T-helper 22 cell (primary cell): ENCODE measurements around the gene TCF4.
A peak's percentile ranks its signal among the peaks of the same experiment; 100 is the strongest.

Source experiments
- DNase-seq: peaks from one replicate; pipeline ENCODE4 v3.0.0-alpha.2; 2020; ENCODE audit warnings: low read depth

Gene TCF4

GRCh38 chr18:55439056-55439455, 148.9 kb downstream of the TCF4 start:
- no peak for DNase-seq

DNA sequence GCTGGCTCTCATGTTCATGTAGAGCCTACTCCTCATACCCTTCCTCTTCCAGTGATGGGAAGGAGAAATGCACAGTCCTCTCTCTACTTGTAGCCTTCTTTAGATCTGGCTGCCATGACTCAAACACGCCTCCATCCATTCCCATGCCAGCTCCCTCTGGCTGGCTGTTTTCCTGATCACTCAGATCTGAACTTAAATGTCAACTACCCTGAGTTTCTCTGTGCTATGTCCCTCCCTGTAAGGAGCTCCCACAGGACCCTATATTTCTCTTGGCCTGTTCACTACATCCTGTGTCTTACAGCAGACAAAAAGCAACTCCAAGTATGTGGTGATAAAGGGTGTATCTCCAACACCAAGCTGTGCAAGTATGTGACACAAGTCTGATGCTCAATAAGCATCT, 152.4 kb downstream of the TCF4 start:
- DNase-seq: no peak

DNA sequence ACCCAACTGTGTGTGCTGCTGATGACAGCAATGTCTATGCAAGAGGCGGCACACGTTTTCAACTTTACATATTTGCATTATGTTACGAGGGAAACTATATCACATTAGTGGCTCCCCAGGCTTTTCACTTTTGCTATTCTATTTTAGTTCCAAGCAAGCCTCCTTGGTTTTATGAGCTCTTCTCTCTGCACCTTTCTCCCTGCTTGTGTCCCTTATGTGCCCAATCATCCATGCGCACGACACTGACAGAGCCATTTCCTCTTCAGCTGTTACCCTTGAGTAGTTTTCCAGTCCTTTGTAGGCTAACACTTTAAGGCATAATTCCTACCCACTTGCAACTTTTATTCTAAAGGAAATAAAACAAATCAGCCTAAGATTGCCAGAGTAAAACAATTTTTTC, 154.3 kb downstream of the TCF4 start:
- no peak for DNase-seq

DNA sequence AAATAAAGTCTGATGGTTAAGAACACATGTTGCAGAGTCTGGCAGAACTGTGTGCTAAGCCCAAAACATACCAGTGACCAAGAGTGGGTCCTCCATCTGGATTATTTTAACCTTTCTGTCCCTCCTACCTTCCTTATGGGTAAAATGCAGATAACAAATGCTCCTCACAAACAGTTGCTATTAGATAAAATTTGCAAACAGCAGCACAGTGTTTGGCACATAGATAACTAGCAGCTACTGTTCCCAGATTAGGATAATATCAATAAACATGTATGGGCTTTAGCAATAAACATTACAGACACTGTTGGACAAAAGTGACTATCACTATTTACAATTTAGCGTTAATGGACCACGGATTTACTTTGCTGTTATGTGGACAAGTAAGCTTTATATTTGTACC, 154.9 kb downstream of the TCF4 start:
- DNase-seq: no peak

GRCh38 chr18:55432307-55433040, 155.5 kb downstream of the TCF4 start:
- no peak for DNase-seq

- DNase-seq: no peak
Observed at GRCh38 chr18:55430026-55430425, 158.0 kb downstream of the TCF4 start.

GRCh38 chr18:55427951-55428350, 160.0 kb downstream of the TCF4 start:
- DNase-seq: no peak

GRCh38 chr18:55425698-55426097, 162.3 kb downstream of the TCF4 start:
- no peak for DNase-seq

DNA sequence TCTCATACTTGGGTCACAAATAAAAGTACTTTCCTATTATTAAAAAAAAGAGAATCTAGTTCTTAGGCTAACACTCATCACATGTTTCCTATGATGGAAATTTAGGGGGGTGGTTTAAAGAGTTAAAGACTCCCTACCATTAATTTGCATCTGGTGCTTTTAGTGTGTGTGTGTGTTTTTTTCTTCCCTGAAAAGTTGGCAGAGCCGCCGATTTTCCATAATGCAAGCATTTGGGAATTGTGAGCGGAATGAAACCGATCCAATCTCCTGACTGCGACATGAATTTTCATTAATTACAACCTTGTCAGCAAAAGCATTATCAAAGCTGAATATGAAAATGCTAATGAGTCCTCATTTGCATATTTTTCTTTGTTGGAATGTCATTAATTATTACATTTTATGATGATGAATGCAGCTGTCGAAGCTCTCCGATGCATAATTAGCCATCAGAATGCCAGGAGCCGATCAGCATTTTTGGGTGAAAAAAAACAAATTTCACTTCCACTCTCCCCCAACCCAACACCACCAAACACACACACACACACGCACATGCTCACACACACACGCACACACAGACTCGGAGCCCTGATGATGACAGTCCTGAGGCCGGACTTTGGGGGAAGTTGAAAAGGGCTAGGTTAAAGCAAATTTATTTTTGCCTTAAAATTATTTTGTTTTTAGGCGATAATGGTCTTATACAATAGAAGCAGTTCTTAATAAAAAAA, 165.4 kb downstream of the TCF4 start:
- no peak for DNase-seq

DNA sequence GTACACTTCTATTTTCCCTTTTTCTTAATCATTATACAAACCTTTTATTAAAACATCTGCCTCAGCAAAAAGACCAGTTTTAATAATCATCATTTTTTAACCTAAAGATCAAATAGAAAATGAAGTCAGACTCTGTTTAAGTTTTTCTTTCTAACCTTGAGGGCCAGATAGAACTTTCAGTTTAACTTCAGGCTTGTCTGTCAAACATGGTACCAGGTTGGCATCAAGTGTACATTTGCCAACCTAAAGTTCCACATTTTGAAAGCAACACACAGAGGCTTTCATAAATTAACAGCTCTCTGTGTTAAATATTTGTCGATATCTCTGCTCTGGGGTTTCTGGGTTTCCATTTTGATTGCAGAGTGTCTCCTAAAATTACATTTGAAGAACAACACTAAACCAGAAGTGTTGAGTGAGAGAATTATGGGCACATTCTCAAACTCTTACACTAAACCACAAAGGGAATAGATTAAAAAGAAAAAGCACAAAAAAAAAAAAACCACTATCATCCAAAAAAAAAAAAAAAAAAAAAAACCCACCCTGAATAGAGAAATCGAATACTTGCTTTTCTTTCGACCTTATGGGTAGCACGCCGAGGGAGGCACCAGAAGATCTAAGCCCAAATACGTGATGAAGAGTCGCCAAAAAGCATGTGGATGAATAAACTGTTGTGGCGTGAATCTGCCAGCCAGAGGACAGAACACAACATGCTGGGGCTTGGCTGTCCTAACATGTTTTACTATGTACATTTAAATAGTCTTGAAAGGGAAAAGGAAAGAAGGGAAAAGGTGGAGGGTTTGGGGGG, 166.2 kb downstream of the TCF4 start:
- DNase-seq: no peak

DNA sequence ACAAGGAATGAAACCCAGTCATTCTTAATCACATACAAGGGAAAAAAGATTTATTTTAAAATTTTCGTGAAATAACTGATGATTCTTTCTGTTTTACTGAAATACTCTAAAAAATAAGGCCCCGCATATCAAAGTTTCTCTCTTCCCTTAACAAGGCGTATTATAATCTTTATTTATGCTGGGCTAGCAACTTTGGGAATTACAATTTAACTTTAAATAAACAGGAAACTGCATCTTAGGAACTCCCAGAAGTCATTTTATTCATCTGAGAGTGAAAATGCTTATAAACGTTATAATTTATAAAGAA, 166.7 kb downstream of the TCF4 start:
- no peak for DNase-seq

DNA sequence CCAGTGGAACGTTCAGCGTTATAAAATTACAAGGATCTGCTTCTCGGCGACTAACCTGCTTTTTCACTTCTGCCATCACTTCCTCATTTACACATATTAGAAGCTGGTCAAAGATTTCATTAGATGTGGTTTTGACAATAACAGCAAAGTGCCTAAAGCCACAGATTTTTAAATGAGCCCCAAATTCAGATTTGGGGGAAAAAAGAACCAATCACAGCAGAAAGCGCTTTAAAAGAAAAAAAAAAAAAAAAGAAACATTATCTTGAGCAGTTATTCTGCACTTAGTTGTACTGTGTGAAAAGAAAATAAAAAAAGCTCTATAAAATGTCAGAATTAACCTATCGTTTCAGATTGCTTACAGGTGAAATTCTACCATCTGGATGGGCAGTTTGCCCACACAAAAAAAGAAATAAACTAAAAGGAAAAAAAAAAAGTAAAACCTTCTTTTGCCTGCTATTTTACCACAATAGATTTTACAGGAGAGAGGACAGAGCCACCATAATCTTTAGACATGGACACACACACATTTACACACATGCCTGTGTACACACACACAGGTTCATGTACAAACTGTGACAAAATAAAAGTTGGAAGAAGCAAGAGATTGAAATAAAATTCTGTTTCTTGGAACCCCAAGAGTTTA, 167.2 kb downstream of the TCF4 start:
- no peak for DNase-seq

GRCh38 chr18:55419947-55420664, 167.9 kb downstream of the TCF4 start:
- no peak for DNase-seq

DNA sequence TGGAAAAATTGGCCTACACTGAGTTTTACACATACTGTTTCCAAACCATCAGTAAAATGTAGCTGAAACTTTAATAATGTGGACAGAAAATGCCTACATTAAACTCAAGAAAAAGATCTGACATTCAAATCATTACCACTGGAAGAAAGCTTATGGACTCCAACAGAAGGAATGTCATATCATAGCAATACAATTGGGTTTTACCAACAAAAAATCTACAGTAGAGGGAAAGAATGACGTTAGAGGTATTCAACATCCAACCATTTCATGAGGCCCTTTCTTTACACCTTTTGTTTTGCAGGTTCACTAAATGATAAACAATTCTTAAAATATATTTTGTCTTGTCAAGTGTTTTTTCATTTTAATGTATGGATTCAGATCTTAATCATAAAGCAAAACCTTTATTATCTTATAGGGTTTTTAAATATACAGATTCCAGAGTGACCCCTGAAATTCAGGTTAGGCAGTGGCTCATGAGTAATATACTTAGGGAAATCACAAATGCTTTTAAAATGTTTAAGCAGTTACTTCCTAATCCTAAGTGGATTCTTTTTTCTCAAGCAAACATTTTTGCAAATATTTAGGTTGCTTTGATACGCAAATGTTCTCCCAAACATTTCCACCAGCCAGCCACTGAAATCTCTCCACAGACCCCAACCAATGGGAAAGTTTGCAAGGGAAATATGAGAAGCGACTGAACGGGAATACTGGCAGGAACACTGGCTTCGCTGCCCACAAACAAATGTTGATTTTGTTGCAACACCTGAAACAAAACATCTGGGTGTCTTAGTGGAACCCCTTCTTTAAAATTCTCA, 168.7 kb downstream of the TCF4 start:
- no peak for DNase-seq

DNA sequence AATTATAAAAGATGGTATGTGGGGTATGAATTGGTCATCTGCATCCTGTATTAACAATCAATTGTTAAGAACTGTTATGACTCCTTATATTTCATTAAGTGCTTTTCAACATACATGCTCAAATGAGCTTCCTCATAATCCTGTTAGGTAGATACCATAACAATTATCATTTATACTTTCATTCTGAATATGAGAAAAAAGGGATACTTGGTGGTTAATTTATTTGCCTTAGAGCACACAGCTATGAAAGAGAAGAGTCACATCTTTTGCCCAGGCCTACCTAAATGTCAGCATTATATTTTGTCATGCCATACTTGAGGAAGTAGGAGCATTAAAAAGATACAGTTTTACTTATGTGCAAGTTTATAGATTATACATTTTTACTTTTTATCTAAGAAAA, 169.6 kb downstream of the TCF4 start:
- DNase-seq: no peak

DNA sequence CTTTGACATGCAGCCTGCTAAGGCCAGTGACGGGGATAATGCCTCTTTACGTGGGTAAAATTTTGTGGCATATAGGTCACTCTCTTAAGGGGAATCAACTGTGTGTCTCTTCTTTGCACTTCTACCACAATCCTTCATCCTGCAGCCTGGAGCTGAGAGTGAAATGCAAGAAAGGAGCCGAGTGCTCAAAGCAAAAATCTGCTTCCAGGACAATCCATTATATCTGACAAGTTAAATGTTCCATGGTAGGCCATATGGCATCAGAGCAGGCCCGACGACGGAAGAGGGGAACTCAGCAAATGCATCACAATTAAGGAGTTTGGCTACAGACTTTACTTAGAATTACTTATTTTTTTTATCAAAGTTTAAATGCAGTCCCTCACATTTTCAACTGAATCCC, 171.2 kb downstream of the TCF4 start:
- DNase-seq: no peak

- peak; percentile 9 for DNase-seq
Observed at GRCh38 chr18:55415258-55415871, 172.6 kb downstream of the TCF4 start.

DNA sequence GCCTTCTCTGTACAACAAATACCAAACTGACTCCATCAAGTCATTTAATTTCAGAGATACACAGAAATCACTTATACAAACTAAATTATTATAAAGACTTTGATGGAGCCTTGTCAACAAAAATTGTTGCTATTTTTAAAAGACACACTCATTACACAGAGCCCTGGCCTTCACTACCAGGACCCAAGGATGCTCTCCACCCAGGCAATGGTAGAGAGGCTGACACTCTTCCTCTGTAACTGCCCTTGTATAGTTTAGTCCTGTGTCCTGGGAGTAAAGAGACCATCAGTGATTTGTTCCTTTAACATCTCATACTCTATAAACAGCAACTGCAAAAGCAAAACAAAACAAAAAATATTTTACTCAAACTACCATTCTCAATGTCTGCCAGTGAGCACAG, 173.5 kb downstream of the TCF4 start:
- DNase-seq: no peak

DNA sequence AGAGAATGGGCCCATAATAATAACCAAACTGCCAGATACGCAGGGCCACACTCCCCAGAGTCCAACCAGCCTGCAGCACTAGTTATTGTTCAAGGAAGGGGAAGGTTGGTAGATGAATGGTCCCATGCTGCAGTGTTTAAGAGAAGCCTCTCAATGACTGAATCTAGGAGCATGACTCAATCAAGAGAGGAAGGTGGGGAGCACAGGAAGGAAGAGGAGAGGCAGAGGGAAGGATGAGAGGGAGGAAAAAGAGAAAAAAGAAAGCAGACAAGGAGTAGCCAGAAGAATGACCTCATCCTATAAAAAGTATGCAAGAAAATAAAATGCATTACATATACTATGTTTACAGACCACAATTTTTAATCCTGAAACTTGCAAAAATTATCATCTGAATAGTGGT, 174.5 kb downstream of the TCF4 start:
- DNase-seq: no peak

- no peak for DNase-seq
Observed at GRCh38 chr18:55407774-55408535, 180.0 kb downstream of the TCF4 start.
